Breast epithelium (tissue), 3 donors: ENCODE measurements around the gene ADARB2.

Experiments
- POLR2A ChIP-seq: fragments of 450-650 bp; IDR thresholded peaks from one replicate; pipeline ENCODE4 v1.6.1; 2016; ENCODE audit warnings: antibody characterized with exemption, mild to moderate bottlenecking, moderate library complexity
- TF ChIP-seq, protein P1 (sequence below), 3 donors: fragments of 450-650 bp; IDR thresholded peaks; one replicate each; pipeline ENCODE4 v1.5.1; 2016 to 2017; ENCODE audit warnings: antibody characterized with exemption in 3 of 3, mild to moderate bottlenecking in 3 of 3, moderate library complexity in 3 of 3

- TF ChIP-seq, protein P1, sequence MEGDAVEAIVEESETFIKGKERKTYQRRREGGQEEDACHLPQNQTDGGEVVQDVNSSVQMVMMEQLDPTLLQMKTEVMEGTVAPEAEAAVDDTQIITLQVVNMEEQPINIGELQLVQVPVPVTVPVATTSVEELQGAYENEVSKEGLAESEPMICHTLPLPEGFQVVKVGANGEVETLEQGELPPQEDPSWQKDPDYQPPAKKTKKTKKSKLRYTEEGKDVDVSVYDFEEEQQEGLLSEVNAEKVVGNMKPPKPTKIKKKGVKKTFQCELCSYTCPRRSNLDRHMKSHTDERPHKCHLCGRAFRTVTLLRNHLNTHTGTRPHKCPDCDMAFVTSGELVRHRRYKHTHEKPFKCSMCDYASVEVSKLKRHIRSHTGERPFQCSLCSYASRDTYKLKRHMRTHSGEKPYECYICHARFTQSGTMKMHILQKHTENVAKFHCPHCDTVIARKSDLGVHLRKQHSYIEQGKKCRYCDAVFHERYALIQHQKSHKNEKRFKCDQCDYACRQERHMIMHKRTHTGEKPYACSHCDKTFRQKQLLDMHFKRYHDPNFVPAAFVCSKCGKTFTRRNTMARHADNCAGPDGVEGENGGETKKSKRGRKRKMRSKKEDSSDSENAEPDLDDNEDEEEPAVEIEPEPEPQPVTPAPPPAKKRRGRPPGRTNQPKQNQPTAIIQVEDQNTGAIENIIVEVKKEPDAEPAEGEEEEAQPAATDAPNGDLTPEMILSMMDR (IDR thresholded peaks at IDR 0.05): no peak
- TF ChIP-seq POLR2A: no peak
Measured at GRCh38 chr10:1648648-1649047, 88.7 kb downstream of the ADARB2 start.
